ENCODE measurements around the gene CDH4.

Gene CDH4

DNA sequence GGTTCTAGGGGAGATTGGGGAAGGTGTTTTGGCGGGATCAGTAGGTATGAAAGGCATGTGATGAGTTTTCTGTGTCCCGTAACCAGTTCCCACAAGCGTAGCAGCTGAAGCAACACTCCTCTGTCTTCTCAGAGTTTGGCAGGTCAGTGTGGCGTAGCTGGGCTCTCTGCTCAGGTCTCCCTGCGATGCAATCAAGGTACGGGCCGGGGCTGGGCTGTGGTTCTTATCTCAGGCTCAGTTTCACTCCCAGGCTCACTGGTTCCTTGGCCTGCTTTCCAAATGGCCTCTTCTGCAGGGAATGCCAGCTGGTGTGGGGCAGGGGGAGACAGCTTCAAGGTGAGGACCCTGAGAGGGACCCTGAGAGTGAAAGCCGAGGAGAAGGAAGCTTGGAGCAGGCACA, 280.7 kb downstream of the CDH4 start:
- no peaks in the 10 kb centered on the region for H3K36me3 ChIP-seq (ENCODE audit: insufficient read depth, low read length)
- no peak for ATAC-seq (ENCODE audit: insufficient read depth, low read depth)
- DNase-seq = no peak
- H3K9me3 ChIP-seq (ENCODE audit: insufficient read depth, low read length, severe bottlenecking) = no peaks in the 10 kb centered on the region
- H3K27me3 ChIP-seq (ENCODE audit: insufficient read depth, low read length, poor library complexity) = no peaks in the 10 kb centered on the region
- no peak overlapping the region for H3K9ac ChIP-seq (ENCODE audit: low read depth, low read length)
- no peak overlapping the region for H2AFZ ChIP-seq (ENCODE audit: low read depth, low read length)
- peaks cover 18% of the 10 kb centered on the region for H4K20me1 ChIP-seq (ENCODE audit: insufficient read depth, low read length)
- TF ChIP-seq, protein P1, sequence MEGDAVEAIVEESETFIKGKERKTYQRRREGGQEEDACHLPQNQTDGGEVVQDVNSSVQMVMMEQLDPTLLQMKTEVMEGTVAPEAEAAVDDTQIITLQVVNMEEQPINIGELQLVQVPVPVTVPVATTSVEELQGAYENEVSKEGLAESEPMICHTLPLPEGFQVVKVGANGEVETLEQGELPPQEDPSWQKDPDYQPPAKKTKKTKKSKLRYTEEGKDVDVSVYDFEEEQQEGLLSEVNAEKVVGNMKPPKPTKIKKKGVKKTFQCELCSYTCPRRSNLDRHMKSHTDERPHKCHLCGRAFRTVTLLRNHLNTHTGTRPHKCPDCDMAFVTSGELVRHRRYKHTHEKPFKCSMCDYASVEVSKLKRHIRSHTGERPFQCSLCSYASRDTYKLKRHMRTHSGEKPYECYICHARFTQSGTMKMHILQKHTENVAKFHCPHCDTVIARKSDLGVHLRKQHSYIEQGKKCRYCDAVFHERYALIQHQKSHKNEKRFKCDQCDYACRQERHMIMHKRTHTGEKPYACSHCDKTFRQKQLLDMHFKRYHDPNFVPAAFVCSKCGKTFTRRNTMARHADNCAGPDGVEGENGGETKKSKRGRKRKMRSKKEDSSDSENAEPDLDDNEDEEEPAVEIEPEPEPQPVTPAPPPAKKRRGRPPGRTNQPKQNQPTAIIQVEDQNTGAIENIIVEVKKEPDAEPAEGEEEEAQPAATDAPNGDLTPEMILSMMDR (IDR thresholded peaks at IDR 0.05; ENCODE audit: borderline replicate concordance, extremely low read depth, low read length, poor library complexity, severe bottlenecking) = no peak
- TF ChIP-seq EZH2 (IDR thresholded peaks at IDR 0.05; ENCODE audit: borderline replicate concordance, low read depth, low read length, severe bottlenecking) = no peak
- no peak overlapping the region for H3K4me2 ChIP-seq (ENCODE audit: insufficient read depth, low read length)
- no peaks in the 10 kb centered on the region for H3K4me1 ChIP-seq (ENCODE audit: insufficient read depth, low read length)
- H3K79me2 ChIP-seq (ENCODE audit: insufficient read depth, low read length) = no peaks in the 10 kb centered on the region
- H3K4me3 ChIP-seq (ENCODE audit: low read depth in 1 of 2, low read length in 2 of 2) = no peak overlapping the region
- no peak overlapping the region for H3K27ac ChIP-seq (ENCODE audit: low read length)

DNA sequence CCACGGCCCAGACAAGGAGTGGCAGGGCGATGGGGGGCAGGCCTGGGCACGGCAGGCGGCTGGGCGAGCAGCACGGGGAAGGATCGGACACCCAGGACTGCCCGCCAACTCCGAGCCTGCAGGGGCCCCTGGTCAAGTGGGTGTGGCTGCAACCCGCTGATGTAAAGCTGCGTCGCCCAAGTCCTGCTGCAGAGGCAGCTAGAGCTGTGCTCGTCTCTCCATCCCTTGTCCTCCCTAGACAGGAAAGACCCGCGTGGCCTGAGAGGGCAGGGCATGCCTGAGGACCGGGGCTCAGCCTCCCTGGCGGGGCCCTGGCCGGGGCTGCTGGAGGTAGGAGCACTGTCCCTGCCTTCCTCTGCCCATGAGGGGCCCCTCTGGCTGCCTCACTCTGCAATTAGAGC, 281.2 kb downstream of the CDH4 start:
- ATAC-seq (ENCODE audit: insufficient read depth, low read depth) (no peak), DNase-seq (no peak)
- no peak overlapping the region for H3K27ac ChIP-seq (ENCODE audit: low read length)
- no peaks in the 10 kb centered on the region for H3K4me1 ChIP-seq (ENCODE audit: insufficient read depth, low read length)
- H3K27me3 ChIP-seq (ENCODE audit: insufficient read depth, low read length, poor library complexity) = no peaks in the 10 kb centered on the region
- peaks cover 18% of the 10 kb centered on the region for H4K20me1 ChIP-seq (ENCODE audit: insufficient read depth, low read length)
- TF ChIP-seq, protein P1 (IDR thresholded peaks at IDR 0.05; ENCODE audit: borderline replicate concordance, extremely low read depth, low read length, poor library complexity, severe bottlenecking) = no peak
- no peak overlapping the region for H2AFZ ChIP-seq (ENCODE audit: low read depth, low read length)
- H3K4me3 ChIP-seq (ENCODE audit: low read depth in 1 of 2, low read length in 2 of 2) = no peak overlapping the region
- H3K36me3 ChIP-seq (ENCODE audit: insufficient read depth, low read length) = no peaks in the 10 kb centered on the region
- no peak overlapping the region for H3K9ac ChIP-seq (ENCODE audit: low read depth, low read length)
- no peak overlapping the region for H3K4me2 ChIP-seq (ENCODE audit: insufficient read depth, low read length)
- H3K9me3 ChIP-seq (ENCODE audit: insufficient read depth, low read length, severe bottlenecking) = no peaks in the 10 kb centered on the region
- H3K79me2 ChIP-seq (ENCODE audit: insufficient read depth, low read length) = no peaks in the 10 kb centered on the region

DNA sequence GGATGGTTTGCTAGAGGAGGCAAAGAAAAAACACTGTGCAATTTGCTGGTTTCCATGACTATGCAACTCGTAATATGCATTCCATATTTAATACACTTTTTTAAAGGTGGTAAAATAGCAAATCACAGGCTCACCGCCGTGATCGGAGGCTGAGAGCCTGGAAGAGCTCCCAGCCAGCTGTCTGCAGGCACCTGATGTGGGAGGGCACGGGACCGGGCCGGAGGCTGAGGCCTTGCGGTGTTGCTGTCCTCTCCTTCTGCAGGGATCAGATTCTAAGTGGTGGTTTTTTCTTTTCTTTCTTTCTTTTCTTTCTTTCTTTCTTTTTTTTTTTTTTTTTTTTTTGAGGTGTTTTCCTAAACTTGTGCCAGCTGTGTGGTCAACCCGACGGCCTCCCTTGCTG, 282.3 kb downstream of the CDH4 start:
- ATAC-seq (ENCODE audit: insufficient read depth, low read depth) = no peak
- H3K4me2 ChIP-seq (ENCODE audit: insufficient read depth, low read length) = no peak overlapping the region
- no peak overlapping the region for H3K27ac ChIP-seq (ENCODE audit: low read length)
- H3K4me3 ChIP-seq (ENCODE audit: low read depth in 1 of 2, low read length in 2 of 2) = no peak overlapping the region
- no peak for DNase-seq
- H3K27me3 ChIP-seq (ENCODE audit: insufficient read depth, low read length, poor library complexity) = no peaks in the 10 kb centered on the region
- H3K36me3 ChIP-seq (ENCODE audit: insufficient read depth, low read length) = no peaks in the 10 kb centered on the region
- H3K4me1 ChIP-seq (ENCODE audit: insufficient read depth, low read length) = no peaks in the 10 kb centered on the region
- TF ChIP-seq, protein P1 (IDR thresholded peaks at IDR 0.05; ENCODE audit: borderline replicate concordance, extremely low read depth, low read length, poor library complexity, severe bottlenecking) = no peak
- TF ChIP-seq EZH2 (IDR thresholded peaks at IDR 0.05; ENCODE audit: borderline replicate concordance, low read depth, low read length, severe bottlenecking) = no peak
- no peak overlapping the region for H2AFZ ChIP-seq (ENCODE audit: low read depth, low read length)
- no peak overlapping the region for H3K9ac ChIP-seq (ENCODE audit: low read depth, low read length)
- no peaks in the 10 kb centered on the region for H3K79me2 ChIP-seq (ENCODE audit: insufficient read depth, low read length)
- peaks cover 18% of the 10 kb centered on the region for H4K20me1 ChIP-seq (ENCODE audit: insufficient read depth, low read length)
- no peaks in the 10 kb centered on the region for H3K9me3 ChIP-seq (ENCODE audit: insufficient read depth, low read length, severe bottlenecking)

DNA sequence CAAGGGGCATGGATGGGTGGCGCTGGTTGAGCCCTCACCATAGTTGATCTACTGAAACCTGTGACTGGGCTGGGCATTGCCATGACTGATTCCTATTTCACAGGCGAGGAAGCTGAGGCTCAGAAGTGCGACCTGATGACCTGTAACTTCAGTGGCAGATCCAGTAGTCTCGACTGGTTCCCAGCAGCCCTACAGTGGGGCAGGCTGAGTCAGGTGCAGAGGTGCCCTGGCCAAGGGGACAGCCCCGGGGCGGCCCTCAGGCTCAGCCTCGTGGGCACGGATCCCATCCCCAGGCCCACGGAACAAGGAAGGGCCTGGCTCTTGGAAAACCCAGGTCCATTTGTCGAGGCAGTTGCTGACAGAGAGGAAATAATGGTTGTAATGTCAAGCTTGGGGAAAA, 283.0 kb downstream of the CDH4 start:
- Histone ChIP-seq H3K4me2 (ENCODE audit: insufficient read depth, low read length) (no peak overlapping the region), H2AFZ (ENCODE audit: low read depth, low read length) (no peak overlapping the region), H3K4me1 (ENCODE audit: insufficient read depth, low read length) (no peaks in the 10 kb centered on the region), H4K20me1 (ENCODE audit: insufficient read depth, low read length) (peaks cover 18% of the 10 kb centered on the region), H3K9ac (ENCODE audit: low read depth, low read length) (no peak overlapping the region), H3K4me3 (ENCODE audit: low read depth in 1 of 2, low read length in 2 of 2) (no peak overlapping the region), H3K27ac (ENCODE audit: low read length) (no peak overlapping the region), H3K36me3 (ENCODE audit: insufficient read depth, low read length) (no peaks in the 10 kb centered on the region), H3K9me3 (ENCODE audit: insufficient read depth, low read length, severe bottlenecking) (no peaks in the 10 kb centered on the region), H3K27me3 (ENCODE audit: insufficient read depth, low read length, poor library complexity) (no peaks in the 10 kb centered on the region), H3K79me2 (ENCODE audit: insufficient read depth, low read length) (no peaks in the 10 kb centered on the region)
- ATAC-seq (ENCODE audit: insufficient read depth, low read depth) (no peak), DNase-seq (no peak)
- no peak for TF ChIP-seq EZH2 (IDR thresholded peaks at IDR 0.05; ENCODE audit: borderline replicate concordance, low read depth, low read length, severe bottlenecking)
- TF ChIP-seq, protein P1 (IDR thresholded peaks at IDR 0.05; ENCODE audit: borderline replicate concordance, extremely low read depth, low read length, poor library complexity, severe bottlenecking) = no peak
